ENCODE results near the gene KHNYN.

GRCh38 chr14:24409956-24410355 lies 19.8 kb upstream of the KHNYN start:
- TF ChIP-seq POLR2A (IDR thresholded peaks at IDR 0.05; ENCODE audit: low read length): no peak
- TF ChIP-seq GATA1 (IDR thresholded peaks at IDR 0.05; ENCODE audit: low read depth, low read length): no peak

Measured in erythroblast (primary cell).